GM18517 (cell line): ENCODE measurements around the gene ATP6V1G3.
A peak's percentile ranks its signal among the peaks of the same experiment; 100 is the strongest.
"Not testable (repeated sequence)": the region's sequence is repeated elsewhere in the genome, so short reads cannot be mapped to it uniquely, and the experiment has no call there.

ENCODE experiments used
- ATAC-seq: cut with Tn5 transposase; IDR thresholded peaks from one replicate; pipeline ENCODE4 v1.9.1; 2021; ENCODE audit warnings: mild to moderate bottlenecking, moderate library complexity; ENCODE audit not compliant: unreplicated experiment

ATP6V1G3 gene

GRCh38 chr1:198543670-198544260 is 3.3 kb upstream of the ATP6V1G3 start:
- peak; percentile 92 for ATAC-seq

DNA sequence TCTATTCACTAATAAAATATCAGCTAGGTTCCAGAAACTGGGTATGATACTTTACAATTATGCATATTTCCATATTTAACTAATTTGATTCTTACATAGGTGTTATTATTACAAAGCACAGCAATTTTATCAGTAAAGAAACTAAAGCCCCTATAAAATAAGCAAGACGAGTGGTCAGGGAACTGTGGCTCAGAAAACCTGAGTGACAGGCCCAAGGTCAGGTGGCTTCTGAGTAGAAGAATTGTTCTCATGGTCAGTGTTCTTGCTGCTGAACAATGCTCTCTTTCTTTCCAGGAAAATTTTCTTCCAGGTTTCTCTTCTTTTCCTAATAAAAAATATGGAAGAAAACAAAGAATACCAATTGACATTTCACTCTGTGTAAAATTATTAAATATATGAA is 2.2 kb upstream of the ATP6V1G3 start:
- no peak for ATAC-seq

DNA sequence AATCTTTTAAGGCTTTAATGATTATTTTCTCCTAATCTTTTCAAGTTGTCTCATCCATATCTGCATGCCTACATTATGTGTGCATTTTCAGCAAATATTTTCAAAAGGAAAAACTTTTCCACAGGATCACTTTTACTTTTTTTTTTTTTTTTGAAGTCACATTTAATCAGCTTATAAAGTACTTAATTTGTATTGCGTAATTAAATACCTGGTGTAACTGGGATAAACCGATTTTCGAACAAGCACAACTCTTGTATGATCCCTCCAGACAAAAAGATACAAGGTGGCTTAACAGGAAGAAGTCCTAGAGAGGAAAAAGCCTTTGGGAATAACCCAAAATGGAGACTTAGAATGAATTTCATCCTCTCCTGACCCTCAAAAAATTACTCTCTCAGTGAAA is 1.3 kb upstream of the ATP6V1G3 start:
- no peak for ATAC-seq

GRCh38 chr1:198538579-198539364 is 1.7 kb downstream of the ATP6V1G3 start:
- no peak for ATAC-seq

DNA sequence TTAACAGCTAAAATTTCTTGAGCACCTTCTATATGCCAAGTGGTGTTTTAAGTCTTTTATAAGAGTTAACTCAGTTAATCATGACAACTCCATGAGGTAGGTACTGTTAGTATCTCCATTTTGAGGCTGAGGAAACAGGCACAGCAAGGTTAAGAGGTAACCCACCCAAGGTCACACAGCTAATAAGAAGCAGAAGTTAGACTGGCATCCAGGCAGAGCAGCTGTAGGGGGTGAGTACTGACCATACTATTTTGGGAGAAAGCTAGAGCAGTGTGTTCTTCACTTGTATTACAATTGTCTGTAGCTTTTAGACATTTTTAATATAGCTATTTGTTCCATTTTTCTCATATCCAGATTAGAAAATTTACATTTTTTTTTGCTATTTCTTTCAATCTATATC is 4.8 kb downstream of the ATP6V1G3 start:
- ATAC-seq = no peak

DNA sequence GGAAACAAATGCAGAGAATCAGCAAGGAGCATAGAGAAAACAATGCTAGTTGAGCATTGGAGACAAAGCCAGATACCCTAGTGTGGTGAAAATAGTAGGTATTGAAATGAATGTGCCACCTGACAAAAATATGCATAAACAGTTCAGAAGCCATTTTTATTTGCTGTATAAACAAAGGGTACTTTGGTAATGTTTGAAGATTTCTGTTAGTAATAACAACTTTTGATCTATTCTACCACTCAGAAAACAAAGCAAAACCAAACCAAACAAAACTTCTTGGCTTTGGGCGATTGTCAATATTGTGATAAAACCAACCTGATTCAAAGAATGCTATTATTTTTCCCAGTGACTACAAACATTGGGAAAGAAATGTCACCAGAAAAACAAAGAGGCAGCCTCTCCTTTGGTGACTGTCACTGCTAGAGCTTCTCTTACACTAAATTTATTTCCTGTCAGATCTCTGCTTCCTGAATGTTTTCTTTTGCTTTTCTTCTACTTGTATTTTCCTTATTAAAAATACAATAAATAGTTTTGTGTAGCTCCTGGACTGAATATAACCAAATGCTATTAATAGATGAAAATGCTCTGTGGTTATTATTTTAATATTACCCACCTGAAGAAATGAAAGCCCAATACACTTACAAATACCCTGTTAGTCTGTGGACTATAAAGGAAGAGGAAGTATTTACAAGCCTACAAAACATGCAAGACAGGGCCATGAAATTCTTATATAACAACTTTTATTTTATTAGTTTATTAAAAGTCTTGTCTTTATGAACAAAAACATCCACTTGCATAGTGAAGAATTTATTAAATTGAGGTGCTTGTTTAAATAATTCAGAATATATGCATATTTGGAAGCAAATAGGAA is 5.7 kb downstream of the ATP6V1G3 start:
- no peak for ATAC-seq

DNA sequence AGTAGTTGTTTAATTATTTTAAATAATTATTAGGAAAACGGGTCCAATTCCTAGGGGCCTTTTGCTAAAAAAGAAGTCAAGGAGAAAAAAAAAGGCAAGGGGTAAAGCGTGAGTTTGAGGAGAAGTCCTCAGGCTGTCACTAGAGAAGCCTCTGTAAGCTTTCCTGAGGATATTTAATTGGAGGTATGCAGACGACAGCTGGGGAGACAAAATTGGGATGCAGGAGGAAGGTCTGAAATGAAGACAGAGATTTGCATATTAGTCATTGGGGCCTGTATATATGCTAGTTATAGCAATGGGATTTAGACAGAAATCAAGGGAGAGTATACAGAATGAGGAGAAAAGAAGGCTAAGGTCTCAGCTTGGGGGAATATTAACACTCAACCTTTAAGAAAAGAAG is 8.6 kb downstream of the ATP6V1G3 start:
- no peak for ATAC-seq

- ATAC-seq = no peak
Measured at GRCh38 chr1:198530953-198531352, 9.5 kb downstream of the ATP6V1G3 start.

GRCh38 chr1:198529414-198529813 is 11.1 kb downstream of the ATP6V1G3 start:
- no peak for ATAC-seq

- no peak for ATAC-seq
Measured at GRCh38 chr1:198528364-198528763, 12.1 kb downstream of the ATP6V1G3 start.

- ATAC-seq = no peak
Measured at GRCh38 chr1:198524556-198524955, 15.9 kb downstream of the ATP6V1G3 start.

DNA sequence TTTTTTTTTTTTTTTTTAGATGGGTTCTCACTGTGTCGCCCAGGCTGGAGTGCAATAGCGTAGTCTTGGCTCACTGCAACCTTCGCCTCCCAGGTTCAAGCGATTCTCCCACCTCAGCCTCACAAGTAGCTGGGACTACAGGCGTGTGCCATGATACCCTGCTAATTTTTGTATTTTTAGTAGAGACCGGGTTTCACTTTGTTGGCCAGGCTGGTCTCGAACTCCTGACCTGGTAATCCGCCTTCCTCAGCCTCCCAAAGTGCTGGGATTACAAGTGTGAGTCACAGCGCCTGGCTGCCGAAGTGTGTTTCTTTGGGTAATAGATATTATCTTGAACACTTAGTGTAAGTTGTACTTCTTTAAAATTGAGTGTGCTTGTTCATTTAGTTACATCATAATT is 16.4 kb downstream of the ATP6V1G3 start:
- ATAC-seq = not testable (repeated sequence)

- ATAC-seq = no peak
Measured at GRCh38 chr1:198523182-198523950, 17.1 kb downstream of the ATP6V1G3 start.

GRCh38 chr1:198520524-198521254 is 19.8 kb downstream of the ATP6V1G3 start:
- peak; percentile 96 for ATAC-seq

- ATAC-seq = no peak
Measured at GRCh38 chr1:198519639-198520501, 20.6 kb downstream of the ATP6V1G3 start.

DNA sequence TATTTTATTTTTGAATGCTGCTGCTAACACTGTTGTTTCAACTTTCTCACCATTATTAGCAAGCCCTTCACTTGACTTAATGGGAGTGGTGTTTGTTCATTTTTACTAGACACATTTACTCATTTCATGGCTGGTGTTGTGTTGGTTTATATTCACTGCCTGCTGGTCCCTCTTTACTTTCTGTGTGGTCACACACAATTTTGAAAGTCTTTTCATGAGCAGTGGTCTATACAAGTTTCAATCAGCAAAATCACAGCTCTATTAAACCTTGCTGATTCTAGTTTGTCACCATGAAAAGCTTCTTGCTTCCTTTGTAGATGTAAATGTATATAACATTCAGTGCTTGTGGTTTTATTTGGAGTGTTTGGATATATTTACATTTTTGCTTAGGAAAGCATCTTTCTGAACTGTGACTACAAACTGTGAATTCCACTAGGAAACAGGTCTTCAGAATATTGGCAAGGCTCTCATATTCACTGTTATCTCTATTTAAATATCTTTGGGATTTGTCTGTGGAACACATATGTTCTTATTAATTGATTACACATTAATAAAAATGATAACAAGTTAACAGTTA is 22.8 kb downstream of the ATP6V1G3 start:
- no peak for ATAC-seq

DNA sequence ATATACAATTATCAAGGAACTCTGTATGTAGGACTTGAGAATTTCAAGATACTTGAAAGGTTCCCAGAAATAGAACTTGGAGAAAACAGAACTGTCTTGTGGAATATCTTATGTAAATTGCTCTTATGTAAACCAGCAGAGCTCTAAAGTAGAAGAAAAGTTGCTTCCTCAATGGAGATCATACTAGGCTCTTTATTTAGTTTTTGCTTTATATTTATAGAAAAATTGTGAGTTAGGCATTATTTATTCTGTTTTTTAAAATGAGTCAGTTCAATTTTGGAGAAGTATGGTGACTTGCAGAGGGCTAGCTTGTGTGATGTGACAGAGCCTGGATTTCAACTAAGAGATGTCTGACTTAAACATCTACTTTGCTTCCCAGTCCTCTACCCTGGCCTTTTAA is 40.4 kb downstream of the ATP6V1G3 start:
- no peak for ATAC-seq

GRCh38 chr1:198499588-198499987 is 40.9 kb downstream of the ATP6V1G3 start:
- ATAC-seq = no peak

DNA sequence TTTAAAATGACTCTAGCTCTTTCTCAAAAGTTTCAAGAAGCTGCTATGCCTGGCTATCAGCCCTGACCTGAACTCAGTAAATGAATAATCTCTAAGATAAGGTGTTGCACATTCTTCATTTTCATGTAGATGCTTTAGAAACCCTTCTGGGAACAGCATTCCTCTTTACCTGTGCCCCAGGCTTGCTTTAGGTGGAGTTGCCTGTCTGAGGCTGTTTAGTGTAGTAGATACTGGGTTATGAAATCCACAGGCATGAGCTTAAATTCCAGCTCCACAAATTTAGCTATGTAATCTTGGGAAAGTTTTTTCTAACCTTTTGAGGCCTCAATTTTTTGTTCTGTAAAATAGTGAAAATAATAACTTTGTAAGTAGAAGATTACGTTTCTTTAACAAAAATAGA is 41.6 kb downstream of the ATP6V1G3 start:
- no peak for ATAC-seq
